Loucy (cell line): ENCODE measurements around the gene PDE10A.

ENCODE experiments used
- CTCF ChIP-seq: fragments of 200-600 bp; sonication (generic); conservative IDR thresholded peaks from 2 replicates; pipeline ENCODE4 v1.5.1; 2014; ENCODE audit warnings: mild to moderate bottlenecking, antibody characterized with exemption, low read length
- EZH2phosphoT487 ChIP-seq: fragments of 200-600 bp; IDR thresholded peaks from 2 replicates; pipeline ENCODE4 v1.6.1; 2018; ENCODE audit warnings: antibody characterized with exemption, mild to moderate bottlenecking, moderate library complexity, borderline replicate concordance

GRCh38 chr6:165317723-165318122, 345.3 kb downstream of the PDE10A start:
- TF ChIP-seq EZH2phosphoT487 (no peak), CTCF (no peak)
